ENCODE measurements around the gene MRPL52.

The MRPL52 gene

GRCh38 chr14:22813145-22813544, 16.5 kb upstream of the MRPL52 start:
- no peak overlapping the region for H3K4me3 ChIP-seq (ENCODE audit: low read depth, low read length)
- TF ChIP-seq CTCF (IDR thresholded peaks at IDR 0.05; ENCODE audit: low read depth, low read length): no peak
- no peak for TF ChIP-seq POLR2A (IDR thresholded peaks at IDR 0.05; ENCODE audit: extremely low read depth, insufficient read length)
- no peak for TF ChIP-seq MYC (IDR thresholded peaks at IDR 0.05; ENCODE audit: low read depth, low read length)
- no peak for TF ChIP-seq MAX (IDR thresholded peaks at IDR 0.05; ENCODE audit: low read depth, low read length)
- DNase-seq (ENCODE audit: low read depth): no peak

- H3K4me3 ChIP-seq (ENCODE audit: low read depth, low read length): no peak overlapping the region
- DNase-seq (ENCODE audit: low read depth): no peak
- TF ChIP-seq MAX (IDR thresholded peaks at IDR 0.05; ENCODE audit: low read depth, low read length): no peak
- TF ChIP-seq MYC (IDR thresholded peaks at IDR 0.05; ENCODE audit: low read depth, low read length): no peak
- TF ChIP-seq CTCF (IDR thresholded peaks at IDR 0.05; ENCODE audit: low read depth, low read length): no peak
- TF ChIP-seq POLR2A (IDR thresholded peaks at IDR 0.05; ENCODE audit: extremely low read depth, insufficient read length): no peak
Measured at GRCh38 chr14:22814373-22814772, 15.3 kb upstream of the MRPL52 start.

- no peak within 1 kb of the TSS for H3K4me3 ChIP-seq (ENCODE audit: low read depth, low read length)
- peak; percentile 44 for DNase-seq (ENCODE audit: low read depth)
- TF ChIP-seq POLR2A (IDR thresholded peaks at IDR 0.05; ENCODE audit: extremely low read depth, insufficient read length): no peak
Measured at GRCh38 chr14:22814941-22815713, 14.6 kb upstream of the MRPL52 start, which contains the start of gene SLC7A7. Gene SLC7A7 (minus strand): TSS chr14:22815435. CDS start chr14:22813398, 2,037 bp downstream.

- H3K4me3 ChIP-seq (ENCODE audit: low read depth, low read length): no peak overlapping the region
- TF ChIP-seq MAX (IDR thresholded peaks at IDR 0.05; ENCODE audit: low read depth, low read length) (no peak), MYC (IDR thresholded peaks at IDR 0.05; ENCODE audit: low read depth, low read length) (no peak), CTCF (IDR thresholded peaks at IDR 0.05; ENCODE audit: low read depth, low read length) (no peak), POLR2A (IDR thresholded peaks at IDR 0.05; ENCODE audit: extremely low read depth, insufficient read length) (no peak)
- no peak for DNase-seq (ENCODE audit: low read depth)
Measured at GRCh38 chr14:22819151-22819988, 10.3 kb upstream of the MRPL52 start.

GRCh38 chr14:22820731-22821130, 9.0 kb upstream of the MRPL52 start:
- TF ChIP-seq POLR2A (IDR thresholded peaks at IDR 0.05; ENCODE audit: extremely low read depth, insufficient read length) (no peak), MAX (IDR thresholded peaks at IDR 0.05; ENCODE audit: low read depth, low read length) (no peak), CTCF (IDR thresholded peaks at IDR 0.05; ENCODE audit: low read depth, low read length) (no peak), MYC (IDR thresholded peaks at IDR 0.05; ENCODE audit: low read depth, low read length) (no peak)
- DNase-seq (ENCODE audit: low read depth): no peak
- no peak overlapping the region for H3K4me3 ChIP-seq (ENCODE audit: low read depth, low read length)
